ENCODE data around the gene TGIF1.
"Not testable (repeated sequence)": the region's sequence is repeated elsewhere in the genome, so short reads cannot be mapped to it uniquely, and the experiment has no call there.

TGIF1 gene

GRCh38 chr18:3457261-3457724 is 7.3 kb downstream of the TGIF1 start:
- DNase-seq = no peak

GRCh38 chr18:3458378-3458777 is 8.4 kb downstream of the TGIF1 start:
- DNase-seq = no peak

- DNase-seq = no peak
Measured at GRCh38 chr18:3458952-3459853, 9.2 kb downstream of the TGIF1 start.

- DNase-seq = no peak
Measured at GRCh38 chr18:3460823-3461398, 10.9 kb downstream of the TGIF1 start.

GRCh38 chr18:3461704-3462103 is 11.7 kb downstream of the TGIF1 start:
- no peak for DNase-seq

- no peak for DNase-seq
Measured at GRCh38 chr18:3463051-3463450, 13.1 kb downstream of the TGIF1 start.

GRCh38 chr18:3466045-3466444 is 16.1 kb downstream of the TGIF1 start:
- no peak for DNase-seq

GRCh38 chr18:3466872-3467271 is 16.9 kb downstream of the TGIF1 start:
- no peak for DNase-seq

GRCh38 chr18:3468066-3468705 is 18.2 kb downstream of the TGIF1 start:
- no peak for DNase-seq

- DNase-seq = no peak
Measured at GRCh38 chr18:3468833-3469232, 18.9 kb downstream of the TGIF1 start.

- no peak for DNase-seq
Measured at GRCh38 chr18:3471141-3471648, 21.2 kb downstream of the TGIF1 start.

- DNase-seq = not testable (repeated sequence)
Measured at GRCh38 chr18:3472121-3472520, 22.1 kb downstream of the TGIF1 start.

- no peak for DNase-seq
Measured at GRCh38 chr18:3472681-3473544, 22.9 kb downstream of the TGIF1 start.

- no peak for DNase-seq
Measured at GRCh38 chr18:3478262-3478978, 28.4 kb downstream of the TGIF1 start.

GRCh38 chr18:3479978-3480509 is 30.1 kb downstream of the TGIF1 start:
- DNase-seq = no peak

GRCh38 chr18:3480827-3481573 is 31.0 kb downstream of the TGIF1 start:
- no peak for DNase-seq

GRCh38 chr18:3481696-3482210 is 31.8 kb downstream of the TGIF1 start:
- no peak for DNase-seq

- DNase-seq = no peak
Measured at GRCh38 chr18:3482258-3482657, 32.3 kb downstream of the TGIF1 start.

GRCh38 chr18:3485153-3486149 is 35.5 kb downstream of the TGIF1 start:
- DNase-seq = no peak
